Stimulated activated CD8-positive, alpha-beta memory T cell treated with anti-CD3 and anti-CD28 coated beads, Interleukin-15, amount 100 ng/mL, for 48 hours (primary cell): ENCODE results near the gene PRXL2A.
"Not testable (repeated sequence)": the region's sequence is repeated elsewhere in the genome, so short reads cannot be mapped to it uniquely, and the experiment has no call there.

Source experiments
- DNase-seq, 2 donors: peaks; one replicate each; pipeline ENCODE4 v3.0.0-alpha.2; 2020; ENCODE audit warnings: low read depth in 2 of 2

The PRXL2A gene

GRCh38 chr10:80474941-80475340 is 66.6 kb downstream of the PRXL2A start:
- DNase-seq: no peak

- DNase-seq: not testable (repeated sequence)
Observed at GRCh38 chr10:80475641-80476040, 67.3 kb downstream of the PRXL2A start.

- DNase-seq: no peak
Observed at GRCh38 chr10:80476685-80477084, 68.3 kb downstream of the PRXL2A start.

- DNase-seq: no peak
Observed at GRCh38 chr10:80477813-80478212, 69.5 kb downstream of the PRXL2A start.

- DNase-seq: not testable (repeated sequence)
Observed at GRCh38 chr10:80480373-80480772, 72.0 kb downstream of the PRXL2A start.

GRCh38 chr10:80480852-80481251 is 72.5 kb downstream of the PRXL2A start:
- DNase-seq: no peak

- no peak for DNase-seq
Observed at GRCh38 chr10:80484243-80484642, 75.9 kb downstream of the PRXL2A start.

- DNase-seq: no peak
Observed at GRCh38 chr10:80484676-80485075, 76.3 kb downstream of the PRXL2A start.

GRCh38 chr10:80485076-80485945 is 77.0 kb downstream of the PRXL2A start:
- DNase-seq: no peak

GRCh38 chr10:80485946-80486764 is 77.8 kb downstream of the PRXL2A start:
- no peak for DNase-seq
